Fibroblast of pulmonary artery (primary cell): Measurements from ENCODE around the gene MROH8.

Source experiments
- DNase-seq: peaks from one replicate; pipeline ENCODE4 v3.0.0-alpha.2; 2010; ENCODE audit warnings: low read depth
- H3K4me3 ChIP-seq: replicated peaks from 2 replicates; pipeline ENCODE4 v1.5.1; 2011; ENCODE audit warnings: low read depth, mild to moderate bottlenecking, control low read depth, low read length, moderate library complexity
- TF ChIP-seq, protein P1 (sequence below): IDR thresholded peaks from 2 replicates; pipeline ENCODE4 v1.5.1; 2011; ENCODE audit warnings: mild to moderate bottlenecking, control low read depth, low read length, inconsistent platforms; ENCODE audit errors: missing control alignments

MROH8 gene

DNA sequence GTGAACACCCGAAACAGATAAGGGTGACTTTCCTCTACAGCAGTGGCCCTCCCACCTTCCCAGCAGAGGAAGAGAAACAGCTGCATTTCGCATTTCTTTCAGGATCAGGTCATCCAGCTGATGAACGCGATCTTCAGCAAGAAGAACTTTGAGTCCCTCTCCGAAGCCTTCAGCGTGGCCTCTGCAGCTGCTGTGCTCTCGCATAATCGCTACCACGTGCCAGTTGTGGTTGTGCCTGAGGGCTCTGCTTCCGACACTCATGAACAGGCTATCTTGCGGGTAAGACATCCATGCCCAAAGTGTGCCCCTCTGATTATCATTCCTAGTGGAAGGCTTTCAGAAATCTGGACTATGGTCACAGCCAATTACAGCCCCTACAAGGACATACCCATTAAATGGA, 27.8 kb upstream of the MROH8 start:
- no peak for DNase-seq
- TF ChIP-seq, protein P1, sequence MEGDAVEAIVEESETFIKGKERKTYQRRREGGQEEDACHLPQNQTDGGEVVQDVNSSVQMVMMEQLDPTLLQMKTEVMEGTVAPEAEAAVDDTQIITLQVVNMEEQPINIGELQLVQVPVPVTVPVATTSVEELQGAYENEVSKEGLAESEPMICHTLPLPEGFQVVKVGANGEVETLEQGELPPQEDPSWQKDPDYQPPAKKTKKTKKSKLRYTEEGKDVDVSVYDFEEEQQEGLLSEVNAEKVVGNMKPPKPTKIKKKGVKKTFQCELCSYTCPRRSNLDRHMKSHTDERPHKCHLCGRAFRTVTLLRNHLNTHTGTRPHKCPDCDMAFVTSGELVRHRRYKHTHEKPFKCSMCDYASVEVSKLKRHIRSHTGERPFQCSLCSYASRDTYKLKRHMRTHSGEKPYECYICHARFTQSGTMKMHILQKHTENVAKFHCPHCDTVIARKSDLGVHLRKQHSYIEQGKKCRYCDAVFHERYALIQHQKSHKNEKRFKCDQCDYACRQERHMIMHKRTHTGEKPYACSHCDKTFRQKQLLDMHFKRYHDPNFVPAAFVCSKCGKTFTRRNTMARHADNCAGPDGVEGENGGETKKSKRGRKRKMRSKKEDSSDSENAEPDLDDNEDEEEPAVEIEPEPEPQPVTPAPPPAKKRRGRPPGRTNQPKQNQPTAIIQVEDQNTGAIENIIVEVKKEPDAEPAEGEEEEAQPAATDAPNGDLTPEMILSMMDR: no peak
- H3K4me3 ChIP-seq: no peak overlapping the region

DNA sequence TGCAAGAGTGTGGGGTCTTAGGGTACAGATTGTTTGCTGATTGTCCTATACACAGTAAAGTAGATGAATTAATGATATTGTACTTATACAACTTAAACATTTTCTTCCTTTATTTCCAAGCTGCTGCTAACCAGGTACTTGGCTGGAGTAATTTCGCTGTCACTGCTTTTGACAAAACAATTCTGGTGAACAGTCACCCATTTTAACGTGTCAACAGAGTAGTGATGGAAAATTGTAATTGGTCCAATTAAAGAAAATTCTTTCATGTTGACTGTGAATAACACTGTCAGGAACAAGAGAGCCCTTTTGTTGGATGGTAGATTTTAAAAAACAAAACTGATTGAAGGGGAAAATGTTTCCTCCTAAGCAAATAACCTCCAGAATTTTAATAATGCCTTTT, 26.4 kb upstream of the MROH8 start:
- no peak overlapping the region for H3K4me3 ChIP-seq
- no peak for DNase-seq
- TF ChIP-seq, protein P1: no peak

DNA sequence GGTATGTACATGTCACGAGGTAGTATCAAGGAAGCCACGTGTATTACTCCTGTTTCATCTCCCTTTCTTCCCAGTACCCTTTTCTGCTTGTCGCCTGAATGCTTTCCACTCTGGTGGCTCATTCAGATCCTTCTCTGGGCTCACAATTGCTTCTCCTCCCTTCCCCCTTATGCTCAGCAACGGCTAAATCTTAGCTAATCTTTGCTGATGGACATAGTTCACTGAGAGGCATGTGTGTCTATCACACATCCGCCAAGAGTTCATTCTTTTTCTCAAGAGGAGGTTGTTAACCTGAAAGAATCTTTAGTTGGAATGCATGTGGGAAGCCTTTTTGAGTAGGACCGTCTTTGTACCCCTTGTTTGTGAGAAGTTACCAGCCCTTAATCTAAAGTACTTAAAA, 25.8 kb upstream of the MROH8 start:
- DNase-seq: no peak
- TF ChIP-seq, protein P1: no peak
- H3K4me3 ChIP-seq: no peak overlapping the region

DNA sequence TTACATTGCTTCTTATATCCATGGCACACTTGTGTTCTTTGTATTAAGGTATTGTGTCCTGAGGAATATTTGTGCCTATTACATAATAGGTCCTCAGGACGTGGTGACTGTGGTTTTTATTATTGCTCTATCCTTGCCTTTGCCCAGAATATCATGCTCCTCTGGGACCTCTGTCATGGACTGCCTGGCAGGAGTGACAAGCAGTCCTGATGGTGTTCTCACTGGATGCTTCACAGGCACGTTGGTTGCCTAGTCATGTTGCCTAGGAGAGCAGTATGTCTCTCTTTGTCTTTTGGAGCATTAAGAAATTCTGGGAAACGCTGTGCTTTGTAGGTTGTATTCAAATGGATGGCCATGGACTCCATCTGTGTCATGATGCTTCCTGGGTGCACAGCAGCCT, 24.7 kb upstream of the MROH8 start:
- no peak for DNase-seq
- H3K4me3 ChIP-seq: no peak overlapping the region
- TF ChIP-seq, protein P1: no peak

DNA sequence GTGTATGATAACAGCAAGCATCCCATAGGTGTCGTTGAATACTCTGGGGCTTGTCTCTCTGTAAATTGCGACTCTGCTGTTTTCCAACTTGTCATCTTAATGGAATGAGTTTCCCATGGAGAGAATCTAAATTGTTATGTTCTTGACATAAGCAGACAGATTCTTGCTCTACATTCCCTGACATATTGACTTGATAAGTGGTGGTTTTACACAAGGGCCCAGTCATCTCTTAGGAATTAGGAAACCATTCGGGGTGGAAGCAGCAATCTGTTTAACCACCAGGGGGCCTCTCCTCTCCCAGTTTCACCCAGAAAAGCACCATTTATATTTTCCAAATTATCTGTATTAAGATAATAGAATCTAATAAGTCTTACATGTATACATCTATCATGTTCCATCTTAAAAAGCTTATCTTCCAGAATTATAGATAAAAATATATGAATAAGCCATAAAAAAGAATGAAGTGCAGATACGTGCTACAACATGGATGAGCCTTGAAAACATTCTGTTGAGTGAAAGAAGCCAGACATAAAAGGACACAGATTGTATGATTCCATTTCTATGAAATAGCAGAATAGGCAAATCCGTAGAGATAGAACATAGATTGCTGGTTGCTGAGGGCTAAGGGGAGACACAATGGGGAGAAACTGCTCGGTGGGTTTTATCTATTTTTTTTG, 23.1 kb upstream of the MROH8 start:
- DNase-seq: peak; percentile 97
- TF ChIP-seq, protein P1: peak; percentile 86
- H3K4me3 ChIP-seq: peak overlapping the region; percentile 15

DNA sequence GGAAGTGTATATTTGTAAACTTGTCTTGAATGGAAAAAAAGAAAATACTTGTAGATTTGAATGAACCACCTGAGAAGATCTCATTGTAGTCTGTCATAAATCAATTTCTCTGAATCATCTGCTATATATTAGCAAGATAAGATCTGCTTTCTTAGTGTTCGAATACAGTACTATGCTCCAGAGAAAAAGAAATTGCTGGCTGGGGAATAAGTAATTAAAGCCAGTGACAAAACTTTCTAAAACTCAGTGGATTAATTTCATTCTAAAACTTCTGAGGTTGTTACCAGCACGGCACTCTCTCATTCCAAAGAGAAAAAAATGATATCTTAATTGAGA, 22.4 kb upstream of the MROH8 start:
- H3K4me3 ChIP-seq: peak overlapping the region; percentile 15
- TF ChIP-seq, protein P1: no peak
- DNase-seq: no peak
